Nephron (organoid): ENCODE measurements around the gene ROBO4.

Experiments
- H3K27ac Mint-ChIP-seq, 3 experiments: 2 replicates each; pipeline ENCODE4 v1.8.0; 2020; ENCODE audit warnings: mixed read lengths in 3 of 3, mild to moderate bottlenecking in 2 of 3, moderate library complexity in 1 of 3
- H3K27me3 Mint-ChIP-seq: 2 replicates; pipeline ENCODE4 v1.8.0; 2021; ENCODE audit warnings: low read depth, mild to moderate bottlenecking, moderate library complexity, mixed read lengths
- H3K36me3 Mint-ChIP-seq: 2 replicates; pipeline ENCODE4 v1.8.0; 2020; ENCODE audit warnings: low read depth, mixed read lengths
- H3K4me1 Mint-ChIP-seq: 2 replicates; pipeline ENCODE4 v1.8.0; 2020; ENCODE audit warnings: mixed read lengths
- H3K4me3 Mint-ChIP-seq, 3 experiments: 2 replicates each; pipeline ENCODE4 v1.8.0; 2020; ENCODE audit warnings: mild to moderate bottlenecking in 3 of 3, mixed read lengths in 3 of 3, moderate library complexity in 2 of 3
- H3K9me3 Mint-ChIP-seq: 2 replicates; pipeline ENCODE4 v1.8.0; 2020; ENCODE audit warnings: mixed read lengths
- CTCF ChIP-seq, 3 experiments: fragments of 200-600 bp; sonication (generic); IDR thresholded peaks; one replicate each; pipeline ENCODE4 v1.5.0; 2021; ENCODE audit warnings: antibody characterized with exemption in 3 of 3; ENCODE audit not compliant: unreplicated experiment in 3 of 3

Gene ROBO4

GRCh38 chr11:124897674-124898262, at the start of gene ROBO4:
ROBO4 (minus strand) TSS chr11:124897865; CDS start chr11:124897795, 70 bp downstream.
- Mint-ChIP-seq H3K27ac (peak within 1 kb of the TSS; percentile 85 to 98 (median 97)), H3K4me3 (peak within 1 kb of the TSS in 2 of 3 experiments; percentile 24 to 42)

GRCh38 chr11:124946735-124947141, 49.1 kb upstream of the ROBO4 start:
- no peaks in the 10 kb centered on the region for H3K36me3 Mint-ChIP-seq
- peaks cover 4% of the 10 kb centered on the region for H3K27me3 Mint-ChIP-seq
- H3K9me3 Mint-ChIP-seq, result peaks cover 4% of the 10 kb centered on the region
- no peak for TF ChIP-seq CTCF (IDR thresholded peaks at IDR 0.05; ENCODE audit: unreplicated experiment in 3 of 3)
- H3K4me1 Mint-ChIP-seq, result peaks cover 8% of the 10 kb centered on the region
- H3K27ac Mint-ChIP-seq, result no peak overlapping the region
- no peak overlapping the region for H3K4me3 Mint-ChIP-seq

More at GRCh38 chr11:124897674-124898262, at the start of gene ROBO4:
- no peaks in the 10 kb centered on the region for H3K36me3 Mint-ChIP-seq
- no peak for TF ChIP-seq CTCF (IDR thresholded peaks at IDR 0.05; ENCODE audit: unreplicated experiment in 3 of 3)
- H3K4me1 Mint-ChIP-seq, result peaks cover 51% of the 10 kb centered on the region
- H3K9me3 Mint-ChIP-seq, result no peaks in the 10 kb centered on the region
- H3K27me3 Mint-ChIP-seq, result peaks cover 17% of the 10 kb centered on the region

GRCh38 chr11:124945826-124946225, 48.2 kb upstream of the ROBO4 start:
- Mint-ChIP-seq H3K4me3 (no peak overlapping the region), H3K27me3 (peaks cover 4% of the 10 kb centered on the region), H3K4me1 (peaks cover 8% of the 10 kb centered on the region), H3K9me3 (peaks cover 4% of the 10 kb centered on the region), H3K27ac (no peak overlapping the region), H3K36me3 (no peaks in the 10 kb centered on the region)
- TF ChIP-seq CTCF (IDR thresholded peaks at IDR 0.05; ENCODE audit: unreplicated experiment in 3 of 3), result no peak

GRCh38 chr11:124944565-124944964, 46.9 kb upstream of the ROBO4 start:
- H3K27me3 Mint-ChIP-seq, result peaks cover 4% of the 10 kb centered on the region
- peaks cover 4% of the 10 kb centered on the region for H3K9me3 Mint-ChIP-seq
- no peak for TF ChIP-seq CTCF (IDR thresholded peaks at IDR 0.05; ENCODE audit: unreplicated experiment in 3 of 3)
- no peak overlapping the region for H3K4me3 Mint-ChIP-seq
- no peaks in the 10 kb centered on the region for H3K36me3 Mint-ChIP-seq
- no peak overlapping the region for H3K27ac Mint-ChIP-seq
- H3K4me1 Mint-ChIP-seq, result peaks cover 8% of the 10 kb centered on the region

- TF ChIP-seq CTCF (IDR thresholded peaks at IDR 0.05; ENCODE audit: unreplicated experiment in 3 of 3), result no peak
Measured at GRCh38 chr11:124943741-124944140, 46.1 kb upstream of the ROBO4 start.

GRCh38 chr11:124943254-124943616, 45.6 kb upstream of the ROBO4 start:
- Mint-ChIP-seq H3K27me3 (peaks cover 4% of the 10 kb centered on the region), H3K9me3 (peaks cover 2% of the 10 kb centered on the region), H3K4me3 (no peak overlapping the region), H3K27ac (peak overlapping the region in 1 of 3 experiments; percentile 15), H3K36me3 (no peaks in the 10 kb centered on the region), H3K4me1 (peaks cover 8% of the 10 kb centered on the region)
- no peak for TF ChIP-seq CTCF (IDR thresholded peaks at IDR 0.05; ENCODE audit: unreplicated experiment in 3 of 3)

More at GRCh38 chr11:124943741-124944140, 46.1 kb upstream of the ROBO4 start:
- Mint-ChIP-seq H3K4me3 (no peak overlapping the region), H3K27ac (peak overlapping the region in 1 of 3 experiments; percentile 65), H3K4me1 (peaks cover 8% of the 10 kb centered on the region), H3K36me3 (no peaks in the 10 kb centered on the region), H3K9me3 (peaks cover 4% of the 10 kb centered on the region), H3K27me3 (peaks cover 4% of the 10 kb centered on the region)
